Natural killer cell (primary cell): ENCODE data around the gene LCN12. TPM values are rescaled to one million over a fixed set of nuclear protein-coding genes. Genes with fewer than 3 reads are reported as not detected.

ENCODE experiments used
- ATAC-seq, 3 donors: fragments of 150-1000 bp in 2 of 3; fragments of 200-7000 bp in 1 of 3; cut with Tn5 transposase; 1 replicate in 1 of 3; 2 replicates in 2 of 3; pipeline ENCODE4 v1.10.0; 2021; ENCODE audit warnings: mild to moderate bottlenecking in 2 of 3, moderate library complexity in 2 of 3
- DNase-seq, 2 donors: peaks; one replicate each; pipeline versions ENCODE4 v3.0.0 to v3.0.0-alpha.2; 2013 to 2021; ENCODE audit warnings: mixed read lengths in 1 of 2
- H3K27ac ChIP-seq: one replicate; pipeline ENCODE4 v1.5.1; 2013; ENCODE audit warnings: mild to moderate bottlenecking, low read length
- H3K27me3 ChIP-seq: one replicate; pipeline ENCODE4 v1.6.1; 2013; ENCODE audit warnings: low read length; ENCODE audit not compliant: control insufficient read depth, insufficient read depth
- H3K36me3 ChIP-seq: one replicate; pipeline ENCODE4 v1.6.1; 2013; ENCODE audit warnings: low read length; ENCODE audit not compliant: control insufficient read depth, insufficient read depth
- H3K4me1 ChIP-seq: one replicate; pipeline ENCODE4 v1.6.1; 2013; ENCODE audit warnings: low read length; ENCODE audit not compliant: control insufficient read depth, insufficient read depth
- H3K4me3 ChIP-seq: one replicate; pipeline ENCODE4 v1.5.1; 2013; ENCODE audit warnings: low read length
- H3K9me3 ChIP-seq: one replicate; pipeline ENCODE4 v1.6.1; 2013; ENCODE audit warnings: low read length; ENCODE audit not compliant: control insufficient read depth, insufficient read depth
- H3K27ac Mint-ChIP-seq, 2 donors: one replicate each; pipeline ENCODE4 v1.8.0; 2022; ENCODE audit warnings: mild to moderate bottlenecking in 2 of 2, mixed read lengths in 2 of 2, moderate library complexity in 1 of 2
- H3K27me3 Mint-ChIP-seq, 2 donors: one replicate each; pipeline ENCODE4 v1.8.0; 2022; ENCODE audit warnings: low read depth in 2 of 2, mixed read lengths in 2 of 2
- H3K36me3 Mint-ChIP-seq: one replicate; pipeline ENCODE4 v1.8.0; 2022; ENCODE audit warnings: mixed read lengths
- H3K4me1 Mint-ChIP-seq, 2 donors: one replicate each; pipeline ENCODE4 v1.8.0; 2022; ENCODE audit warnings: mixed read lengths in 2 of 2
- H3K4me3 Mint-ChIP-seq: one replicate; pipeline ENCODE4 v1.8.0; 2022; ENCODE audit warnings: mild to moderate bottlenecking, moderate library complexity, mixed read lengths
- H3K9me3 Mint-ChIP-seq, 2 donors: one replicate each; pipeline ENCODE4 v1.8.0; 2022; ENCODE audit warnings: mixed read lengths in 2 of 2
- WGBS: methylation state at CpG from one replicate; pipeline ENCODE4 v1.1.7; 2013; ENCODE audit warnings: missing lambda C conversion rate; ENCODE audit not compliant: insufficient coverage; 5-methylcytosine and 5-hydroxymethylcytosine counted together
- intact Hi-C: fragments of 100-400 bp; cut with micrococcal nuclease; formaldehyde crosslinking; loops from one replicate; pipeline ENCODE4 v1.14.2; 2022
- total RNA-seq, 4 donors: library from RNA; stranded (reverse); fragments of 120-200 nt in 1 of 4; gene quantifications; one replicate each; pipeline versions ENCODE4 v1.2.3 to v1.2.4, GENCODE V29; 2013 to 2022
- TF ChIP-seq, protein P1 (sequence below): fragments of 200-600 bp; IDR thresholded peaks from one replicate; pipeline ENCODE4 v1.8.0; 2022; ENCODE audit warnings: antibody characterized with exemption

The LCN12 gene
- total RNA-seq, 3 donors from 2014 or later (not counting 1 experiment from before 2014, with no cell fraction given) = 9.2 to 11.3 (median 9.8) TPM

DNA sequence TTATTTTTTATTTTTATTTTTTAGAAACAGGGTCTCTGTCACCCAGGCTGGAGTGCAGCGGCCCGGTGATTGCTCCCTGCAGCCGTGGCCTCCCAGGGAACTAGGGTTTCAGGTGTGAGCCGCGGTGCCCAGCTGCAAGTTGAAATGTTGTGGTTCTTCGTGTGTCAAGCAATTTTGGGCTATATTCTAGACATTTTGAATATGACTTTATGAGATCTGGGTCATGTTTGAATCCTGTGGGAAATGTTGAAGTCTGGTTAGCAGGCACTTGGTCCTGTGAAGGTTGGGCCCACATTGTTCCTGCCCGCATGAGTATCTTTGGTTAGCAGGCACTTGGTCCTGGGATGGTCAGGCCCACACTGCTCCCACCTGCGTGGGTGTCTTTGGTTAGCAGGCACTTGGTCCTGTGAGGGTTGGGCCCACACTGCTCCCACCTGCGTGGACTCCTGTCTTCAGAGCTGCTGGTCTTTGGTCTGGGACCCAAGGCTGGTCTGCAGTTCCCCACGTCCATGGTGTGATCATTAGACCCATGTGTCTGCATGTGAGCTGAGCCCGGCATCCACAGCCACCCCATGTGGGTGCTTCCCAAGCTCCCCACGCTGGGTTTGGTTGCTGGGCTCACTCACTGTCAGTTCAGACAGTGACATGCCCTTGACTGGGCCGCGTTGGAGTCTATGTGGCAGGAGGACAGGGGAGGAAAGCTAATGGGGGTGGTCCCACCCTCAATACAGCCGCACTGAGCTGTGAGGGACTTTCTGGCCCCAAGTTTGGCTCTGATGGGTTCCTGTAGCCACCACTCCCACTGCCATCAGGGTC lies 14.7 kb upstream of the LCN12 start:
- TF ChIP-seq, protein P1, sequence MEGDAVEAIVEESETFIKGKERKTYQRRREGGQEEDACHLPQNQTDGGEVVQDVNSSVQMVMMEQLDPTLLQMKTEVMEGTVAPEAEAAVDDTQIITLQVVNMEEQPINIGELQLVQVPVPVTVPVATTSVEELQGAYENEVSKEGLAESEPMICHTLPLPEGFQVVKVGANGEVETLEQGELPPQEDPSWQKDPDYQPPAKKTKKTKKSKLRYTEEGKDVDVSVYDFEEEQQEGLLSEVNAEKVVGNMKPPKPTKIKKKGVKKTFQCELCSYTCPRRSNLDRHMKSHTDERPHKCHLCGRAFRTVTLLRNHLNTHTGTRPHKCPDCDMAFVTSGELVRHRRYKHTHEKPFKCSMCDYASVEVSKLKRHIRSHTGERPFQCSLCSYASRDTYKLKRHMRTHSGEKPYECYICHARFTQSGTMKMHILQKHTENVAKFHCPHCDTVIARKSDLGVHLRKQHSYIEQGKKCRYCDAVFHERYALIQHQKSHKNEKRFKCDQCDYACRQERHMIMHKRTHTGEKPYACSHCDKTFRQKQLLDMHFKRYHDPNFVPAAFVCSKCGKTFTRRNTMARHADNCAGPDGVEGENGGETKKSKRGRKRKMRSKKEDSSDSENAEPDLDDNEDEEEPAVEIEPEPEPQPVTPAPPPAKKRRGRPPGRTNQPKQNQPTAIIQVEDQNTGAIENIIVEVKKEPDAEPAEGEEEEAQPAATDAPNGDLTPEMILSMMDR = no peak
- Histone ChIP-seq H3K4me1 (peaks cover 3% of the 10 kb centered on the region), H3K9me3 (no peaks in the 10 kb centered on the region), H3K27me3 (no peaks in the 10 kb centered on the region), H3K27ac (no peak overlapping the region), H3K4me3 (no peak overlapping the region), H3K36me3 (peaks cover 33% of the 10 kb centered on the region)
- H3K36me3 Mint-ChIP-seq = no peaks in the 10 kb centered on the region
- H3K27ac Mint-ChIP-seq = no peak overlapping the region
- no peak for ATAC-seq
- WGBS = 91% methylated on average over 15 of the region's 15 CpGs
- H3K4me3 Mint-ChIP-seq = no peak overlapping the region
- peaks cover 22 to 32% of the 10 kb centered on the region in 2 donors for H3K4me1 Mint-ChIP-seq
- intact Hi-C loops = no loop called here
- H3K27me3 Mint-ChIP-seq = no peaks in the 10 kb centered on the region
- H3K9me3 Mint-ChIP-seq = no peaks in the 10 kb centered on the region
- no peak for DNase-seq

DNA sequence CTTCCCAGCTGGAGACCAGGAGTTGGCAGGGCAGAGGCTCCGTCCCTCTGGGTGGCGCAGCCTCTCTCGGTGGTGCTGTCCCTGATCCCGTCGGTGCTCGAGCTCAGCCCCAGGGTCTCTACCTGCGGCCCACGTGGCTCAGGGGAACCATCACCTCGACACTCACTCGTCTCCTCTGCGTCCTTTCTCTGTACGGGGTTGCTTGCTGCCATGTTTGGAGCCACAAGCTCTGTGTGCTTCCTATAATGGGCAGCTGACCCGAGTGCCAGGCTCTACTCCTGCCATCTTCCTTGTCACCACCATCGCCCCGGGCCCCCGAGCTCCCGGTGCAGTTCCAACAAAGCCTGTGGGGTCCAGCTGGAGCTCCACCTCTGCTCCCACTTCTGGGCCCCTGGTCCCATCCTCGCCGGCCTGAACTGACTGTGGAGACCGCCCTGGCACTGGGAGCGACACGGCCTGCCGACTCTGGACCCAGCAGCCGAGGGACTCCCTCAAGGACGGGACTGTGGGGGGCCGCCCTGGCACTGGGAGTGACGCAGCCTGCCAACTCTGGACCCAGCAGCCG lies 12.6 kb upstream of the LCN12 start:
- no peak overlapping the region for H3K27ac ChIP-seq
- H3K4me3 ChIP-seq = no peak overlapping the region
- H3K27me3 ChIP-seq = no peaks in the 10 kb centered on the region
- H3K4me1 Mint-ChIP-seq = peaks cover 16 to 17% of the 10 kb centered on the region in 2 donors
- H3K4me3 Mint-ChIP-seq = no peak overlapping the region
- peaks cover 18% of the 10 kb centered on the region for H3K4me1 ChIP-seq
- no peak overlapping the region for H3K27ac Mint-ChIP-seq
- no peaks in the 10 kb centered on the region for H3K9me3 Mint-ChIP-seq
- H3K36me3 Mint-ChIP-seq = no peaks in the 10 kb centered on the region
- H3K36me3 ChIP-seq = peaks cover 39% of the 10 kb centered on the region
- H3K27me3 Mint-ChIP-seq = no peaks in the 10 kb centered on the region
- intact Hi-C loops = no loop called here
- no peak for ATAC-seq
- 95% methylated on average over 28 of the region's 28 CpGs for WGBS
- no peak for DNase-seq
- TF ChIP-seq, protein P1 = no peak
- H3K9me3 ChIP-seq = no peaks in the 10 kb centered on the region

DNA sequence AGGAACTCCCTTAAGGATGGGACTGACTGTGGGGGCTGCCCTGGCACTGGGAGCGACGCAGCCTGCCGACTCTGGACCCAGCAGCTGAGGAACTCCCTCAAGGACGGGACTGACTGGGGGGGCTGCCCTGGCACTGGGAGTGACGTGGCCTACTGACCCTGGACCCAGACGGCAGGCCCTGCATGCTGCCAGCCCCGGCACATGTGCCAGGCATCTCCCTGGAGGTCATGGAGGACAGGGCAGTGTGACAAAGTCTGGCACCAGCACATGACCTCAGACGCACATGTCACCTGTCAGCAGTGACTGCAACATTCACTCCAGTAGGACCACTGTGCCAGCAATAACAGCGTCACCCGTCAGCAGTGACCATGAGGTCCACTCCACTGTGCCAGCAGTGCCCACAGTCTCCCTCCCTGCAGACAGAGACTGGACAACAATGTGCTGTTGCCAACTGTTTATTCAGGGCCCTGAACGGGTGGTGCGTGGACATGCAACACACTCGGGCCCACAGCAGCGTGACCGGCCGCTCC lies 12.0 kb upstream of the LCN12 start:
- H3K36me3 ChIP-seq = peaks cover 39% of the 10 kb centered on the region
- Mint-ChIP-seq H3K4me1 (peaks cover 21% of the 10 kb centered on the region in 2 donors), H3K9me3 (no peaks in the 10 kb centered on the region), H3K36me3 (no peaks in the 10 kb centered on the region), H3K27ac (no peak overlapping the region), H3K27me3 (no peaks in the 10 kb centered on the region), H3K4me3 (no peak overlapping the region)
- ATAC-seq = no peak
- H3K27ac ChIP-seq = no peak overlapping the region
- H3K4me1 ChIP-seq = peaks cover 22% of the 10 kb centered on the region
- no peaks in the 10 kb centered on the region for H3K9me3 ChIP-seq
- H3K27me3 ChIP-seq = no peaks in the 10 kb centered on the region
- 89% methylated on average over 16 of the region's 16 CpGs for WGBS
- DNase-seq = no peak
- no peak overlapping the region for H3K4me3 ChIP-seq
- TF ChIP-seq, protein P1 = no peak
- intact Hi-C loops = loop anchor here (5.0 kb wide), 1 partner anchor 53 kb away; the partner anchor contains the start of gene TRAF2
